Astrocyte of the hippocampus (primary cell): ENCODE results near the gene CD99L2.
"Not testable (repeated sequence)": the region's sequence is repeated elsewhere in the genome, so short reads cannot be mapped to it uniquely, and the experiment has no call there.

Experiments used
- DNase-seq: peaks from one replicate; pipeline ENCODE4 v3.0.0; 2011; ENCODE audit warnings: low read depth, low spot score

The CD99L2 gene

GRCh38 chrX:150897421-150898320 lies 797 bp downstream of the CD99L2 start:
- DNase-seq = peak; percentile 43

- DNase-seq = no peak
These were observed 1.8 kb downstream of the CD99L2 start for GRCh38 chrX:150896632-150897031.

GRCh38 chrX:150893936-150894335 lies 4.5 kb downstream of the CD99L2 start:
- DNase-seq = no peak

- DNase-seq = no peak
These were observed 9.3 kb downstream of the CD99L2 start for GRCh38 chrX:150889131-150889530.

GRCh38 chrX:150887906-150888465 lies 10.5 kb downstream of the CD99L2 start:
- peak; percentile 11 for DNase-seq

GRCh38 chrX:150887268-150887667 lies 11.2 kb downstream of the CD99L2 start:
- not testable (repeated sequence) for DNase-seq

GRCh38 chrX:150886381-150886780 lies 12.1 kb downstream of the CD99L2 start:
- DNase-seq = no peak

GRCh38 chrX:150880808-150881165 lies 17.7 kb downstream of the CD99L2 start:
- DNase-seq = no peak

- no peak for DNase-seq
These were observed 18.3 kb downstream of the CD99L2 start for GRCh38 chrX:150879855-150880807.

- DNase-seq = not testable (repeated sequence)
These were observed 22.8 kb downstream of the CD99L2 start for GRCh38 chrX:150875621-150876020.

- no peak for DNase-seq
These were observed 24.0 kb downstream of the CD99L2 start for GRCh38 chrX:150874448-150874847.

GRCh38 chrX:150873616-150874015 lies 24.9 kb downstream of the CD99L2 start:
- peak; percentile 39 for DNase-seq

- DNase-seq = no peak
These were observed 25.6 kb downstream of the CD99L2 start for GRCh38 chrX:150872773-150873336.

- DNase-seq = no peak
These were observed 27.1 kb downstream of the CD99L2 start for GRCh38 chrX:150871341-150871811.

- no peak for DNase-seq
These were observed 27.8 kb downstream of the CD99L2 start for GRCh38 chrX:150870487-150871340.

GRCh38 chrX:150870029-150870428 lies 28.4 kb downstream of the CD99L2 start:
- DNase-seq = no peak

GRCh38 chrX:150869450-150869849 lies 29.0 kb downstream of the CD99L2 start:
- DNase-seq = peak; percentile 33

GRCh38 chrX:150868625-150869024 lies 29.8 kb downstream of the CD99L2 start:
- no peak for DNase-seq

GRCh38 chrX:150864127-150864526 lies 34.3 kb downstream of the CD99L2 start:
- DNase-seq = no peak

GRCh38 chrX:150863191-150863590 lies 35.3 kb downstream of the CD99L2 start:
- no peak for DNase-seq

- no peak for DNase-seq
These were observed 41.0 kb downstream of the CD99L2 start for GRCh38 chrX:150857453-150857852.
